Uterus (tissue), 2 donors: Measurements from ENCODE around the gene VPS26B.

ENCODE experiments used
- CTCF ChIP-seq, 4 experiments: fragments of 200-600 bp in 2 of 4; fragments of 450-650 bp in 2 of 4; sonication (generic) in 2 of 4; IDR thresholded peaks; one replicate each; pipeline ENCODE4 v1.5.1; 2016 to 2019; ENCODE audit warnings: antibody characterized with exemption in 4 of 4, mild to moderate bottlenecking in 2 of 4, moderate library complexity in 1 of 4
- POLR2A ChIP-seq, 2 donors: fragments of 450-650 bp; IDR thresholded peaks; one replicate each; pipeline ENCODE4 v1.6.1; 2016; ENCODE audit warnings: antibody characterized with exemption in 2 of 2, mild to moderate bottlenecking in 1 of 2, moderate library complexity in 1 of 2

DNA sequence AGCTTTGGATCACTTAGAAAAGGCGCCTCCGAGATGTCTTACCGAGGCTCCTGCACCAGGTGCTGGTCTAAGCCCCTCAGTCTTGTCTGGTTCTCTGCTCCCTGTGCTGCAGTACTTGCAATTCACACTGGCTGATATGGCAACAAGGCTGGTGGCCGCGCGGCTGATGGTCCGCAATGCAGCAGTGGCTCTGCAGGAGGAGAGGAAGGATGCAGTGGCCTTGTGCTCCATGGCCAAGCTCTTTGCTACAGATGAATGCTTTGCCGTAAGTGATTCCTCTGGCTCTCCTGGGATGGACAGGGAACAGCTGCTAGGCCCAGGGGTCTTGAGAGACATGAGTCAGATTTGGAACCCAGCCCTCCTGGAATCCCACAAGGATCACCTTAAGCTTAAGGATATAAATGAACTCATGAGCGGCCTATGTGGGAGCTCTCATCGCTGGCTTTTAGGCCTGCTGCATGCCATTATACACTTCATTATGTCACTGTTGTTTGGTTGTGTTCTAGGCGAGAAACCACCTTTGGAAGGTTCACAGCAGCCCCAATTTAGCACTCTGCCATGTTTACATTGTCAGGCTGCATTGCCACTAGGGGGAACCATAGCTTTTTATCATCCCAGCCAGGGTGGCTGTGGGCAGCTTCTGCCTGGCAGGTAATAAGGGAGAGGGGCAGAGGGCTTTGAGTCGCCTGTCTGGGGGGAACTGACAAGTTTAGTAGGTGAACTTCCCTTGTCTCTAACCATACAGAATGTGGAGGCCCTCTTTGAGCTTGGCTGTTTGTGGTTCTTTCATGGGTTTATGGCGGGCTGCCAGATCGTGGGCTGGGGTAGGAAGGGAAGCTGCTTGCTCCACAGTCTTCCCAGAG lies 37.4 kb downstream of the VPS26B start:
- TF ChIP-seq POLR2A (IDR thresholded peaks at IDR 0.05) (no peak), CTCF (IDR thresholded peaks at IDR 0.05) (peak in 1 of 4 experiments; percentile 6)
